ENCODE data around the gene CCR3.

CCR3 gene

GRCh38 chr3:46221938-46222337, 20.3 kb upstream of the CCR3 start:
- DNase-seq: peak in 1 of 2 donors; percentile 32

DNA sequence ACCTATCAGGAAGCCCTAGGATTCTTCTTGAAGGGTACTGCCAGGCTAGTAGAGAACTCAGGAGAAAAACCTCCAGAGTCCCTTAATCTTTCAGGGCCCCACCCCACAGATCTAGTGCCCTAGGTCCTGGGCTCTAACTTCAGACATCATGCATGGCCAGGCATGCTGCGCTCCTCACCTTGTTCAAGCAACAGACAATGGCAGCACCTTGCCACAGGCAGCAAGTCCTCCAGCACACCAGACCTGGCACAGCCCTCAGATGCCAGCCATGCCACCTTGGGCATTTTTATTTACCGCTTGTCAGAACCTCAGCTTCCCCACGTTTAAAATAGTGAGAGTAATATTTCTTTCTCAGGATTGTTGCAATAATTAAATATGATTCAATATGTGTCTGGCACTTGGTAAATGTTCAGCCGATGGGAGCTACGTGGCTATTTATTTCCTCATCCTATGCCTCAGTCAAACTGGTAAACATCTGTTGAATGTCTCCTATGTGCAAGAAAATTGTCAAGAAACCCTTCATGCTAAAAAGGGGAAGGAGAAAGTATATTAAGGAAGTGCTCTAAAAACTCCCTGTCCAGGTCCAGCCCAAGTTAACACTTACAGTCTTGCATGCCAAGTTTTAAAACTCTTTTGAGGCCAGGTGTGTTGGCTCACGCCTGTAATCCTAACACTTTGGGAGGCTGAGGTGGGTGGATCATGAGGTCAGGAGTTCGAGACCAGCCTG, 19.7 kb upstream of the CCR3 start:
- peak; percentile 67 to 94 for DNase-seq

GRCh38 chr3:46228260-46229242, 13.7 kb upstream of the CCR3 start:
- DNase-seq: peak in 1 of 2 donors; percentile 83

- no peak for DNase-seq
These were observed 10.9 kb upstream of the CCR3 start for GRCh38 chr3:46231323-46231722.

GRCh38 chr3:46233194-46233593, 9.1 kb upstream of the CCR3 start:
- peak in 1 of 2 donors; percentile 43 for DNase-seq

DNA sequence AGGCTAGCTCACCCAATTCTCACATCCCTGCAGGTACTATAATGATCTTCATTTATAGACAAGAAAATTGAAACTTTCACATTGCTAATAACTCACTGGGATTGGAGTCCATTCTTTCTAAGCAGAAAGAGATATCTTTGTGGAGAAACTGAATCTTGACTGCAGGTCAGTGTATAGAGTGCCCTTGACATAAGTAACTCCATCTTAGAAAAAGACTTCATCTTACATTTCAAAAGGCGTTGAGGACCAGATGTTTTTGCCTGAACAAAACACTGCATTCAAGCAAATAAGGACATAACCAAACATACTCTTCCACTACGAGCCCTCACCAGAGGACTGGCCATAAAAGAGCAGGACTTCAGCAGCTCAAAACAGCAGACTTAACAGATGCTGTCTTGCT, 6.8 kb upstream of the CCR3 start:
- DNase-seq: no peak

GRCh38 chr3:46236294-46237054, 5.8 kb upstream of the CCR3 start:
- no peak for DNase-seq

DNA sequence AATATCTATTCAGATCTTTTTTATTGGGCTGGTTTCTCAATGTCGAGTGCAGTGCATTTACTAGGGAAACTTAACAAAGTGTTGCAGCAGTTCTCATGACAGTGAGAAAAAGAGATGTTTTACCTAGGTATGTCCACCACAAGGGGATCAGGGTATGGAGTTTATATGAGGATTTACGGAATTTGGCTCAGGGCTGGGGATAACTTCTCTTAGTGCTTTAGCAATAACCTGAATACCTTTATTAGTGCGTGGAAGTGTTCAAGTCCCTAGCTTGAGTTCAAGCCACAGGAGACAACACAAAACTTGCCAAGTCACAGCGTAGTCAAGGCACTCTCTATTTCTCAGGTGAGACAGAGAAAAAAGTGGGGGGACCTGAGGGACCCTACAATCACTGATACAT, 3.9 kb upstream of the CCR3 start:
- no peak for DNase-seq

GRCh38 chr3:46239301-46239938, 2.8 kb upstream of the CCR3 start:
- no peak for DNase-seq

DNA sequence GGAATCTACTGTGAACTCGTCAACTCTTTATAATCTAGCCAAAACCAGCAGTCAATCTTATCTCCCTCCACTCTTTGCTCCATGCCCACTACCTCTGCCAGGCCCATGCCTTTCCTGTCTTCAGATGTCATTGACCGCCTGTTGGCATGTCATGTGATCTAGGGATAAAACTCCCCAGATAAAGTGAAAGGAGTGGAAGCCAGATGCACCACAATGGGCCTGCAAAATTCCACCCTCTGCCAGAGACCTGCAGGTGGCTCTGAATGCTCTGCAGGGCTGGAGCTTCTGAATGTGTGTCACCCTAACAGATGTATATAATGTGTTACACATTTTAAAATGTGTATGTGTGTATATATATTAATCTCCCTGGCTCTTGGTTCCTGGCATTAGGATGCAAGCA, 2.3 kb upstream of the CCR3 start:
- no peak for DNase-seq

- DNase-seq: no peak
These were observed 1.3 kb downstream of the CCR3 start for GRCh38 chr3:46243560-46243959.

GRCh38 chr3:46245146-46245545, 2.9 kb downstream of the CCR3 start:
- DNase-seq: peak; percentile 45 to 60

DNA sequence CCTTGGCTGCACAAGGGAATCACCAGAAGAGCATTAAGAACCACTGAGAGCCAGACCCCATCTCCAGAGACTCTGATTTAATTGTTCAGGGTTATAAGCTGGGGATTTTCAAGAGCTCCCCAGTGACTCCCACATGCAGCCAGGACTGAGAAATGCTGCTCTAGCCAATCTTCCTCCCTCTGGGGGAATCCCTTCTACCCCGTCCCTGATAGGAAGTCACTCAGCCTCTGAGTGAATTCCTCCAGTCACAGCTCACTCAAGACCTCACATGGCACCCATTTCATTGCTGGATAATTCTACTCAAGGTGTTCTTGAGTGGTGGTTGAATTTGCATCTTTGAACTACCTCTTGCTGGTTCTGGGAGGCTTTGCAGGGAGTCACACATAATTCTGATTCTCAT, 10.7 kb downstream of the CCR3 start:
- peak in 1 of 2 donors; percentile 59 for DNase-seq

- DNase-seq: no peak
These were observed 16.3 kb downstream of the CCR3 start for GRCh38 chr3:46258525-46258924.

GRCh38 chr3:46261926-46262594, 19.8 kb downstream of the CCR3 start:
- DNase-seq: no peak

DNA sequence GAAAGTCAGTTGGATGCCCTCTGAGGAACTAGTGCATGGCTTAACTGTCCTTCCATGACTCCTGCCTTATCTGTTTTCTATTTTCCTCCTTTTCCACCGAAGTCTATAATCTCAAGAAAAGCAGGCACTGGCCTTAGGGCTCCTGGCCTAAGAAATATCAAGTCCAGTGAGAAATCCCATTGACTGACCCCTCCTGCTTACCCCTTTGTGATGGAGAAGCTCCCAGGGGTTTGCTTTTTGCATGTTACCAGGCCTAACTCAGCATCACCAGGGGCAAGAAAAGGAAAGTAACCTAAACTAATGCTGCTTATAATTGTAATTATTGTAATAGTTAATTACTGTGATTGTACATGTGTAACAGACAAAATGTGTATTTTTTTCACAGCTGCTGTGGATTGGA, 21.7 kb downstream of the CCR3 start:
- no peak for DNase-seq

- DNase-seq: no peak
These were observed 24.3 kb downstream of the CCR3 start for GRCh38 chr3:46266598-46266997.

GRCh38 chr3:46269556-46269955, 27.3 kb downstream of the CCR3 start:
- DNase-seq: no peak

- DNase-seq: no peak
These were observed 28.2 kb downstream of the CCR3 start for GRCh38 chr3:46270474-46270873.

DNA sequence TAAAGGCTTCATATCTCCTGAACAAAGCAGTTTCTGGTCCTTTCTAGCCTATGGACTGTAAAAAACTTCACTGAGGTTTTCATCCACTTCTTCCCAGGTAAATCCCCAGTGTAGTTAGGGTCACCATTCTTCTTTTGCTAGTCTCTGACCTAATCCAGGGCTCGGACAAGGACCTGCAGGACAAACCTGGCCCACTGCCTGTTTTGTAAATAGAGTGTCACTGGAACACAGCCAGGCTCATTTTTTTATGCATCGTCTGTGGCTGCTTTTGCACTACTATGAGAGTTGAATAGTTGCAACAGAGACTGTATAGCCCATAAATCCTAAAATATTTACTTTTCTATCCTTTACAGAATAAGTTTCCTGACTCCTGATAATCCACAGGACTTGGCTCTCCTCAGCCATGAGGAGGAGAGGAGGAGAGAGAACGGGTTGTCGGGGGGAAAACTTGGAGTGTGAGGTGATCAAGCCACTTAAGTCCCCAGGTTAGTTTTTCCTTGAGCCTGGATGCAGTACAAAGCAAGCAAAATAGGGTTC, 29.0 kb downstream of the CCR3 start:
- no peak for DNase-seq

DNA sequence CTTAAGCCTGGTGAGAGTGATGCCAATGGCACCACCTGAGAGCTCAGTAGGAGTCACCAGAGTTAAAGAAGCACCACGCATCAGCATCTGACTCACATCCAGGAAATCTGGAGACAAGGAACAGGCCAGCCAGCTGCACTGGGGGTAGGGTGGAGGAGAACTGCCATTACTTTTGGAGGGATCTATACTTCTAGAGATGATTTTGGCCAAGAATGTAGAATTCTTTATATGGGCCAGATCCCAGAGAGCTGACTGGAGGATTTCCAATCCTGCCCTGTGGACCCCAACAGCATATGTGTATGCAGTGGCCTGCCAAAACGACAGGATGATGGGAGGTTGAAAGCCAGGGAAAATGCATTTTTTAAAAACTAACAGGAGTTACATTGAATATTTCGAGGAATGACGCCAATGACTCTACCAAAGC, 29.8 kb downstream of the CCR3 start:
- no peak for DNase-seq
